BE2C (cell line): ENCODE measurements around the gene OR1L6.

Experiments used
- DNase-seq: peaks from one replicate; pipeline ENCODE4 v3.0.0-alpha.2; 2020
- H3K27me3 ChIP-seq: fragments of 250-450 bp; sonication (Bioruptor Pico); 2 replicates; pipeline ENCODE4 v1.5.1; 2020; ENCODE audit warnings: mild to moderate bottlenecking
- H3K36me3 ChIP-seq: fragments of 250-450 bp; sonication (Bioruptor Pico); 2 replicates; pipeline ENCODE4 v1.5.1; 2020; ENCODE audit warnings: mild to moderate bottlenecking
- H3K4me1 ChIP-seq: fragments of 250-450 bp; sonication (Bioruptor Pico); 2 replicates; pipeline ENCODE4 v1.5.1; 2020
- H3K4me3 ChIP-seq: 2 replicates; pipeline ENCODE4 v1.5.1; 2011; ENCODE audit warnings: low read depth, low read length
- H3K9me3 ChIP-seq: fragments of 250-450 bp; sonication (Bioruptor Pico); 2 replicates; pipeline ENCODE4 v1.5.1; 2020
- TF ChIP-seq, protein P1 (sequence below): IDR thresholded peaks from 2 replicates; pipeline ENCODE4 v1.5.1; 2012; ENCODE audit warnings: mild to moderate bottlenecking, low read depth, low read length

OR1L6 gene

DNA sequence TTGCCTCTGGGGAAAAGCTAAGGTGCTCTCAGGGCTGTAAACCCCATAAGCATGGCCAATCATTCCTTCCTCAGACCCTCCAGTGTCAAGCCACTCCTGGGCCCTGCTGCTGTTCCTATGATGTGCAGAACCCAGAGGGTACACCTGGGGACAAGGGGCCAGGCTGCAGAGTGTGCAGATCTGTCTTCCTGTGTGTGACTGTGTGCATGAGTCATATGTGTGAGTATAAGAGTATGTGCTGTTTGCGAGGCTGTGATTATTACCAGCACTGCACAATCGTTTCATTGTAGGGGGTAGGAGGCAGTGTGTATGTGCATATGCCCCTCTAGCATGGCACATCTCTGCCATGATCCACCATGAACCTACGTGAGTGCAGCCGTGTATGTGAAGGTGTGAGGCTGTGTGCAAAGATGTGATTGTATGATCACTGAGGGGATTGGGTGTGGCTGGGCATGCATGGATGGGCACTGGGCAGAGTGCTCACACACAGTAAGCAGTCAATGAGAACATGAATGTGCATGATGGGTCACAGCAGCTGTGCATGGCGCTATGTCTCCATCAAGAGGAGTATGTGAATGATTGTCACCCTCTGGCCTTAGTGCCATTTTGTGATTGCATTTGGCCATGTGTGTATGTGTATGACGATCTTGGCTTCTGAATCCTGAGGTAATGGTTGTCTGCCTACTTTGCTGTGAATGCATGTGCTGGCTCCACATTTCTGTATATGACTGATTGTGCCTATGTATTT, 55.4 kb downstream of the OR1L6 start:
- no peaks in the 10 kb centered on the region for H3K36me3 ChIP-seq
- TF ChIP-seq, protein P1, sequence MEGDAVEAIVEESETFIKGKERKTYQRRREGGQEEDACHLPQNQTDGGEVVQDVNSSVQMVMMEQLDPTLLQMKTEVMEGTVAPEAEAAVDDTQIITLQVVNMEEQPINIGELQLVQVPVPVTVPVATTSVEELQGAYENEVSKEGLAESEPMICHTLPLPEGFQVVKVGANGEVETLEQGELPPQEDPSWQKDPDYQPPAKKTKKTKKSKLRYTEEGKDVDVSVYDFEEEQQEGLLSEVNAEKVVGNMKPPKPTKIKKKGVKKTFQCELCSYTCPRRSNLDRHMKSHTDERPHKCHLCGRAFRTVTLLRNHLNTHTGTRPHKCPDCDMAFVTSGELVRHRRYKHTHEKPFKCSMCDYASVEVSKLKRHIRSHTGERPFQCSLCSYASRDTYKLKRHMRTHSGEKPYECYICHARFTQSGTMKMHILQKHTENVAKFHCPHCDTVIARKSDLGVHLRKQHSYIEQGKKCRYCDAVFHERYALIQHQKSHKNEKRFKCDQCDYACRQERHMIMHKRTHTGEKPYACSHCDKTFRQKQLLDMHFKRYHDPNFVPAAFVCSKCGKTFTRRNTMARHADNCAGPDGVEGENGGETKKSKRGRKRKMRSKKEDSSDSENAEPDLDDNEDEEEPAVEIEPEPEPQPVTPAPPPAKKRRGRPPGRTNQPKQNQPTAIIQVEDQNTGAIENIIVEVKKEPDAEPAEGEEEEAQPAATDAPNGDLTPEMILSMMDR: no peak
- H3K9me3 ChIP-seq: no peaks in the 10 kb centered on the region
- H3K4me1 ChIP-seq: no peaks in the 10 kb centered on the region
- H3K27me3 ChIP-seq: no peaks in the 10 kb centered on the region; the same call in 1 of the 2 replicates
- H3K4me3 ChIP-seq: no peak overlapping the region
- DNase-seq: no peak
